ENCODE data around the gene ALX4. TPM values are rescaled to one million over a fixed set of nuclear protein-coding genes. Genes with fewer than 3 reads are reported as not detected.

ALX4 gene
- total RNA-seq, 1 experiment from 2014 or later: 9.9 TPM

DNA sequence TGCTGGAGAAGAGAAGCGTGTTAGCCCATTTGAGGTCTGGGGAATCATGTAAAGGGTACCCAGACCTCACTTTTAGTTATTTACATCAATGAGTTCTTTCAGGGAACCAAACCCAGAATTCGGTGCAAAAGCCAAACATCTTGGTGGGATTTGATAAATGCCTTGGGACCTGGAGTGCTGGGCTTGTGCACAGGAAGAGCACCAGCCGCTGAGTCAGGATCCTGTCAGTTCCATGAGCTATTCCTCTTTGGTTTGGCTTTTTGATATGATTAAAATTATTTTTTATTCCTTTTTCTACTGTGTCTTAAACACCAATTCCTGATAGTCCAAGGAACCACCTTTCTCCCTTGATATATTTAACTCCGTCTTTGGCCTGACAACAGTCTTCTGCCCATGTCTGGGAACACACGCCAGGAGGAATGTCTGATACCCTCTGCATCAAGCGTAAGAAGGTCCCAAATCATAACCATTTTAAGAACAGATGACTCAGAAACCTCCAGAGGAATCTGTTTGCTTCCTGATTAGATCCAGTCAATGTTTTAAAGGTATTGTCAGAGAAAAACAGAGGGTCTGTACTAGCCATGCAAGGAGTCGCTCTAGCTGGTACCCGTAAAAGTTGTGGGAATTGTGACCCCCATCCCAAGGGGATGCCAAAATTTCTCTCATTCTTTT is 65.2 kb downstream of the ALX4 start:
- peak; percentile 29 for DNase-seq (ENCODE audit: low read depth)

DNA sequence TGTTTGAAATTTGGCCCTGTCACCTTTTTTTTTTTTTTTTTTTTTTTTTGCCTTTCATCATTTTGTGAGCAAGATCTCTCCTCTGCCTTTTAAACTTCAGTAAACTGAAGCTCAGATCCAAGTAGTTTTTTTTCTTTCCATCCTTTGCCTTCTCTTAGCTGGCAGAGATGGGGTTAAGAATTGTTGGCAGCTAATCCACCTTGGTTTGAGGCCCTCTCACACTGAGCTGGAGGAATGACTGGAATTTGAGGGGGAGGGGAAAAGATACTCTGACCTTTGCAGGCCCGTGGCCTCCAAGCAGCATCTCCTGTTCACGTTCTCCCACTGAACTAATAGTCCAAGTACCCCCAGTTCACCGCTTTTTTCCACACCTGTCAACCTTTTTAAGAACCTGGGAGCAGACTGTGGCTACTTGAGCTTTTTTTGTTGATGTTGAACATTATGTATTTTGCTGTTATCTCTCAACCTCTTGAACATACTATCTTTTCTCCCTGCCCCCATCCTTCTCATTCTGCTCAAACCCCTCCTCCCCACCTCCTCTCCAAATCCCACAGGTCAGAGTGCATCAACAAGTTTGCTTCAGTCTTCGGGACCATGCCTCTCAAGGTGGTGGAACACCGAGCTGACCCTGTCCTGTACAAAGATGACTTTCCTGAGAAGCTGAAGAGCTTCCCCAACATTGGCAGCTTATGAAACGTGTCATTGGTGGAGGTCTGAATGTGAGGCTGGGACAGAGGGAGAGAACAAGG is 66.2 kb downstream of the ALX4 start:
- peak; percentile 78 for DNase-seq (ENCODE audit: low read depth)

DNA sequence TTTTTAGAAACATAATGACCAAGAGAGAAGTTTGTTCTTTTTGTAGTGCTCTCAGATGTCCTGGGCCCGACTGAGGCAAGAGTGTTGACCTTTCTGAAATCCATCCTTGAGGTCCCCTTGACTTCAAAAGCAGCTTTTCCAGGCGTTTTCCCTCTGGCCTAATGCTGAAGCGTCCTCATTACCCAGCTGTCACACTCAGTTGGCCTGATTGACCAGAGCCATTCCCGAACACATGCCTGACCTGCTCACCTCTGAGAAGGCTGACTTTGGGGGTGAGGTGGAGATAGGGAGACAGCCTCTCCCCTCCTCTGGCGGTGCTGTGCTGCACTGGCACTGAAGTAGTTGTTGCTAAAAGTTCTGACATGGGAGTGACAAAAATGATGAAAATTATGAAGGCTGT is 66.9 kb downstream of the ALX4 start:
- DNase-seq (ENCODE audit: low read depth): no peak

DNA sequence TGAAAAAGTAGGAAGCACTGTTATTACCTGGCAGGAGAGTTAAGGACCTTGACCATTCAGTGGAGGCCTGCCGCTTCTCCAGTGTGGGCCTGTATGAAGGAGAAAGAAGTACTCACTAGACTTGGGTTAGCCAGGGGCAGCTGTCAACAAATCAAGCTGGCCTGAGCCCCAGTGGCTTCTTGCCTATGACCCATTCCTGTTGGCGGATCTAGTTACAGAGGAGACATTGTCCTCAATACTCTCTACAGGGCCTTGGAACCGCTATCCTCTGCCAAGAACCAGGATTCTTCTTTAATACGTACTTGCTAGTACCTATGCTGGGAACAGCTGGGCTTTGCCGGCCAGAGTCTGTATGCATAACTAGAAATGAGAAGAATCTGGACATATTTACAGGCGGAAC is 68.1 kb downstream of the ALX4 start:
- no peak for DNase-seq (ENCODE audit: low read depth)

DNA sequence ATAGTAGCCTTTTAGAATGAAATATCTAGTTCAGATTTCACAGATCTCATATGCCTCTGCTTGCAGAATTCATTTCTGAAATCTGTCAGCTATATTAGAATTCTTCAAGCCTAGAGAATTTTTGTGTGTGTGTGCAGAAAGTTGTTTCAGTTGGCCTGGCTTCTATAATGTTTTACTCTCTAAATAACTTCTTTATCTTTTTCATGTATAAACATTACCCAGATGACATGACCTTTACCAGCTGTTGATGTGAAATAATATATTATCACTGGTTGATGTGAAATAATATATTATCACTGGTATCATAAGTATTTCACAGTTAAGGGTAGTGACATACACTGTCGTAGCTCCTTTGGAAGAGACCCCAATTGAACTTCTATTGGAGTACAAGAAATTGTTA is 72.8 kb downstream of the ALX4 start:
- no peak for DNase-seq (ENCODE audit: low read depth)

DNA sequence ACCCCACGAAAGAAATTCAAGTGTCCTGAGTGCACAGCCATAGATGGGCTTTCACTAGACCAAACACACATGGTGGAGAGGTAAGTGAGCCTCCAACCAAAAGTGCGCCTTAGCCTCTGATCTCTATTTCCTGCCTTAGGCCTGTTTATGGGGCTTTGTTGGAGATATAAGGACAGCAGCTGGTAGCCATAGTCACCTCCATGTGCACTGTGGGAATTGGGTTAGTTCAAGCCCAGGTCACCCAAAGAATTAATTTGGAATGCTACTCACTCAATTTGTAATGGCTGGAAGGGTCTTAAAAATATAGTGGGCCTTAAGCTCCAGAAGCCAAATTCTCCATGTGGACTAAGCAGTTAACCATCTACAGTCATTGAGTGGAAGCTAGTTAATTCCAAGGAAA is 73.6 kb downstream of the ALX4 start:
- DNase-seq (ENCODE audit: low read depth): no peak

DNA sequence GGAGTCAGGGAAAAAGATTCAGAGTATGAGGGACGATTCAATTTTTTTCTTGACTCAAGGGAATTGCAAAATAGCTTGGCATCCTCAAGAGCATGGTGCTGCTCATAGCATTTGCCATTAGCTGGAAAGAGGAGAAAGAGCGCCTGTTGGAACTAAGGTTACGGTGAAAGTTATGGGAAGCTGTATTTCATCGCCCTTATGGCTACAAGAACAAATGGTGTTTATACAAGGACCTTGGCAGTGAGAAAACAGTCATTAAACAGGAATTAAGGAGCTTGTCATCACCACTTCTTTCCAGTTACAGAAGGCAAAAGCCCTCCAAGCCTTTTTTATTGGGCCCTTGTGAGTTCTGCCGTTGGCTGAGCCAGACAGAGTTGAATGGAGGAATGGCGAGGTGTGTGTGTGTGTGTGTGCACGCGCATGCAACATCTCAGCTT is 74.2 kb downstream of the ALX4 start:
- DNase-seq (ENCODE audit: low read depth): no peak

DNA sequence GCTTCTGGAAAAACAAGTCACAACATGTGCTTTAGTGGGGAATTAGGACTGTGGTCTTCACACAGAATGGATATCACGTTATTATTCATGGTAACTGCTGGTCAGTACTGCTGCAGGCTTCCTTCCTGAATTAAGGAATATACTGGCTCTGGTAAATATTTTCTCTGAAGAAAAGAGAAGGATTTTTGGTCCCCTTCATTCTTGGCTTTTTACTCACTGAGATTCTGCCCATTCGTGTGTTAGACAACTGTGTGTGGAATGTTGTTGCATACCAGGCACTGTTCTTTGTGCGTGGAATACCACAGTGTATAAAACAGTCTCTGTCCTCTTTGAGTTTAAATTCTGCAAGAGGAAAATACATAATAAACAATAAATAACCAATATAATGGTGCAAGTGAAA is 80.3 kb downstream of the ALX4 start:
- no peak for DNase-seq (ENCODE audit: low read depth)

DNA sequence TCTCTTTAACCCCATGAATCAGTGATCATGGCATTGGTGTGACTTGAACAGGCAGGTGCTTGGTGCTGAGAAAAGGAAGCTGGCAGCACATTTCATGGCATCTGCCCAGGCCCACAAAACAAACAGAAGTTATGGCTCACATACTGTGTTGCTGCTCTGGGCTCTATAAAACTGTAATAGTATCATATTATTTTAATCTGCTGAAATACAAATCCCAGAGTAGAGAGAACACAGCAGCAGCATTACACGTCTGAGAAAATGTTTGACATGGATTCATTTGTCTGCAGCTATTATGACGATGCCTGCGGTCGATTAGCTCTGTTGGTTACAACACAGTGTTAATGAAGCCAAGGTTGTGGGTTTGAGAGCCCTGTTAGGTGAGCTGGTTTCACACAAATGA is 80.8 kb downstream of the ALX4 start:
- DNase-seq (ENCODE audit: low read depth): no peak

DNA sequence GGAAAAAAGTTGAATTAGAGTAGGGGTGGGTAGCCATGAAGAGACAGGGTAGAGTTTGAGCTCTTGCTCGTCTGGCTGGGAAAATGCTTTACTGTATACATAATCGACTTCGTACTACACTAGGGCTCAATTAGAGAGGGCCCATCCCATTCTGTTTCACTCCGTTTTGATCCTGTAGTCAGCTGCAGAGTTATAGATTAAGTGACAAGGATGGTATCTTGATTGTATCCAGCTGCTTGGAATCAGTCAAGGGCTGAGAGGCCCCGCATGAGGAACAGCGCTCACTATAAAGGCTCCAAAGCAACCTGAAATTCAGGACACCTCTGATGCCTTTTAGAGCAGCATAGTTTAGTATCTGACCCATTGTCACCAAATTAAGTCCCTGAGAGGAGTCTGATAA is 81.6 kb downstream of the ALX4 start:
- no peak for DNase-seq (ENCODE audit: low read depth)

DNA sequence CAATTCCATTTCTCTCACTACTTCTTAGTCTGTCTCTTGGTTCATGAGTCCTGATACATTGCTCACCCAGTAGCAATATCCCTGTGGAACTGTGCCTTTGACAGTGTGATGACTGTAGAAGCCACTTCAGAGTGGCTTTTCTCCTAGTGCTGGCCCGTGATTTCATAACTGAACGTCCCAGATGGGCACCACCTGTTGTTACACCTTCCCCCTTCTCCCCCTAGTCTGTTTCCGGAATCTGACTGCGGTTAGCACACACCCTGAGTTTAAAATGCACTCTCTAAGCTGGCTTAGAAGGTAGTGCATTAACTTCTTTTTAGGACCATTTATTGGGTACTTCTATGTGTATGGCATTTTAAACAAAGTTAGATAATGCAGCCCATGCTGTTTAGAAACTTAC is 83.0 kb downstream of the ALX4 start:
- DNase-seq (ENCODE audit: low read depth): no peak

DNA sequence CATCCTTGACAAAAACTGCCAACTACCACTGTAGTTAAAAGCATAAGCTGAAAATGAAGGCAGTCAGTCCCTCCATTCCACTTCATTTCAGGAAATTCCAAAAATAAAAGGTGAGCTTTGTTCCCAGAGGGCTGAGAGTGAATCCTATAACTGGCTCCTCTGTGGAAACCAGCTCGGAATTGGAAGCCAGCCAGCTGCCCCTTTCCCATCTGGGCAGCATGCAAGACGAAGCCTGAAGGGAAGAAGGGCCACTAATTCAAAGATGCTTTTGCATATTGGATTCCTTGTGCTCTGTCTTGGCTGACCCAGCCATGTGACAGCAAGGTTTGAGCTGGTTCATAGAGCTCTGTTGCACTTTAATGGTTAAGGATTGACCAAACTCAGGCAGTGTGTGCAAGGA is 83.4 kb downstream of the ALX4 start:
- DNase-seq (ENCODE audit: low read depth): no peak

DNA sequence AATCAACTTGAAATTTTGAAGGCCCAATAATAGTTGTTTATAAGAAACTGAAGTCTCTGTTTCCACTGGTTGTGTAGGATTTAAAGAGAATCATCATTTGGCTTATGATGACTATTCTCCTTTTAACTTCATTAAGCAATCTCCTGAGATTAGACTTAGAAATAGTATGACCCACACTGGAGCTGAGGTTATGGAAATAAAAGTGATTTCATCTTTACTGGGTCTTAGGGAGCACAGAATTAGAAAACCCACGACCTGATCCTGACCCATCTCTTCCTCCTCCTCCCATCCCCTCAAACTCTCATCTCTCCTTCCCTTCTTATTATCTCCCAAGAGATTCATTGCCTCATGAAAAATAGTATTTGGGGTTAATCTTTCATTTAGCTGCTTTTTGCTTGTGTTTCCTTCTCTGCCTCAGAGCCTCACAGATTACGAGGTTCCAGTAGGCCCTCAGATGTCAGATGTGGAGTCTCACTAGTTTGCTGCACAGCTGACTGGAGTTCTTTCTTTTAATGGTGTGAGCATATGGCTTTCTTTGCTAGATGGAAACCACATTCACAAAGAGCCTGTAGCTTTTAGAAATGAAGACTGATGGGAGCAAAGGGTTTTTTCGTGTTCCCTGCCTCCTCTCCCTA is 85.0 kb downstream of the ALX4 start:
- DNase-seq (ENCODE audit: low read depth): no peak

DNA sequence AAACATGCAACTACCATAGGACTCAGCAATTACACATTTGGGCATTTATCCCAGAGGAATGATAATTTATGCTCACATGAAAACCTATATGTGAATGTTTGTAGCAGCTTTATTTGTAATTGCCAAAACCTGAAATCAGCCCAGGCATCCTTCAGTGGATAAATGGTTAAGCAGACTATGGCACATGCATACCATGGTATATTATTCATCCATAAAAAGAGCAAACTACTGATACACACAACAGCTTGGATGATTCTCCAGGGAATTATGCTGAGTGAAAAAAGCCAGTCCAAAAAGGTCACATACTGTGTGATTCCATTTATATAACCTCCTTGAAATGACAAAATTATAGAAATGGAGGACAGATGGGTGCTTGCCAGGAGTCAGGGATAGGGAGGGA is 86.7 kb downstream of the ALX4 start:
- peak; percentile 25 for DNase-seq (ENCODE audit: low read depth)

DNA sequence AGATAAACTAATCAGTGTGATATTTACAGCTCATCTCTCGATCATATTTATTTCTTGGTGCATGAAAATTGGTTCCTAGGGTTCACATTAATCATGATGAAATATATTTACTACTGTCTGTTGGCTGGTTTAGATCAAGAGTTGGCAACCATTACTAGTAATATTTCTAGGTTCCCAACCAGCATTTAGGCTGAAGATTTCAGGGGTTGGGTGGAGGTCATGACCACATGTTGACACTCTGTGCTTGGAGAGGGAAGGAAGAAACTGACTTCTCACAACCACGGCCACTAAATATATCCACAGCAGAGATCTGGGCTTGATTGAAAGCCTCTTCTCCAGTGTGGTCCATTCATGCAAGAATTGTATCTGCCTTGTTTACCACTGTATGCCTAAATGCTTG is 87.9 kb downstream of the ALX4 start:
- no peak for DNase-seq (ENCODE audit: low read depth)

DNA sequence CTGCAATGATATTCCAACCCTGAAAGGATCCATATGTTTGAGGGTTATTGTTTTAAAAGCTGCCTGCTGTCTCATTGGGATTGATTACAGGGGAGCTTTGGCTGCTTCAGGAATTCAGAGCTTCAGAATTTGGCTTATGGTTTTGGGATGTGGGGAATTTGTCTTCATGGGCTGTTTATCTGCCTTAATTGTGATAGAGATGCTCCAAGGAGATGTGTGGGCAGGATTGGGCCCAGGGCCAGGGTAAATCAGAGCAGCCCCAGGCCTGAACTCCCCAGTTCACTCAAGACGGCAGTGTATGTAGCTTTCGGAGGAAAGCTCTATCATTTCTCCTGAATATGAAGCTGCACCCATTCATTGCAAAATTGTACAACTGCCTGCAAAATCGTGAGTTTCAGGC is 88.5 kb downstream of the ALX4 start:
- no peak for DNase-seq (ENCODE audit: low read depth)

DNA sequence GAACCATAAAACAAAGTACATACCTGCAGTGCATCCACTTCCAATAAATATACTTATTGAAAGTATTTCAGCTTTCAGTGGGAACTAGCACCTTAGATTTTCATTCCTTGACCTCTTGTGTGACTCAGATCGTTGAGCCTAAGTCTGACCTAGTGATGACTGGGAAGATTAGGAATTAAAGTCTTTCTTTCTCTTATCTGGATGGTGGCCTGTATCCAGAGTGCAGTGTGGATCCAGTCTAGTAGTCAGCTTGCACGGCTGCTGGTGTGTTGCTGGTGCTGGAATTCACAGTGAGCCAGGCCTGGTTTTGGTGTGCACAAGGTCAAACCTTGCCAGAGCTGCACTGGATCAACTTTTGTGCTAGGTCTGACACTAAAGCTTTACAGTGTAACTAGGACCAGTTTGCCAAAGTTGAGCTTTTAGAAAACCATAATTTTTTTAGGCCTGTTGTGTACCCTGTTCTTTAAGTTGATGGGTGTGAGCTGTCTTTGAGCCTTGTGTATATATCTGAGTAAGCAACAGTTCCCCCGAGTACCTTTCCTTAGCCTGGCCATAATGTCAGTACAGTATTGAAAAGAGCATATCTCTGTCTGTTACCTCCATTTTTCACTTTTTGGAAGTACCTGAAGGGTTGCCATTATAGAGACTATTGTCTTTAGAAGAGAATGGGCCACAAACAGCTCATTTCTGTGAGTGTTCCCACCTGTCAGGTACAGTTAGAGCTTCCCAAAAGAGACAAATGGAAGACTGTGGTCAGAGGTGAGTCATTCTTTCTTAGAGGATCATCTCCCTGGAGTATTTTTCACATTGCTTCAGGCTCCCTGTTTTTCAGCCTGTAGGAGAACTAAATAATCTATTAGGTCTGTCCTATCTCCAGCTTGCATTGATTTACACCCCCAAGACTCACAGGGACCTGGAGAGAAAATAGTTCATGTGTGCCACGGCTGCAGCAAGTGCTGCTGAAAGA is 89.8 kb downstream of the ALX4 start:
- peak; percentile 34 for DNase-seq (ENCODE audit: low read depth)

DNA sequence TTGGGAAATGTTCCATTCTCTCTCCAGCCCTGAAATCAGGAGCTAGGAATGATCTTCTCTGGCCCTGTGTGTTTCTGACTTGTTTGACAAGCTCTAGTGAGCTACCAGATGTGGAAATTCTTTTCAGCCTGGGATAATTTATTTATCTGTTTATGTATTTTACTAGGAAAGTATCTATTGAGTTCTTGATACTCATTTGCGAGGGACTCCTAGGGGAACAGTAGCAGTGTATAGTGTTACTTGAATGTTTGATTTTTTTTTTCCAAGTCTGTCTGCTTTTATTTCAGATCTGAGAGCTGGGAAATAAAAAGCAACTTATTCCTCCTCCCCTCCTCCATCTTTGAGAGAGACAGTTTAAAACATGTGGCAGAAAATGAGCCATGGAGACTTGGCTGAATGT is 92.5 kb downstream of the ALX4 start:
- DNase-seq (ENCODE audit: low read depth): no peak

DNA sequence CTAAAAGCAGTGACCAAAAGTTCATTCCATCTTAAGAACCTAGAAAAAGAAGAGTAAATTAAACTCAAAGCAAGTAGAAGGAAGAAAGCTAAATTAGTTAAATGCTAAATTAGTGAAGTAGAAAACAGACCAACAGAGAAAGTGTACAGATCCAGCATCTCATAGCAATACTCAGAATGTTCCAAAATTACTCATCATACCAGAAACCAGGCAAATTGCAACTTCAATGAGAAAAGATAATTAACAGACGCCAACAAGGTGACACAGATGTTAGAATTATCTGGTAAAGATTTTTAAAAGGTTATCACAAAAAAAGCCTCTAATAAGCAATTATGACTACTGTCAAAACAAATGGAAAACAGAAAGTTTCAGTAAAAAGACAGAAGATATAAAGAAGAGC is 96.8 kb downstream of the ALX4 start:
- DNase-seq (ENCODE audit: low read depth): no peak

DNA sequence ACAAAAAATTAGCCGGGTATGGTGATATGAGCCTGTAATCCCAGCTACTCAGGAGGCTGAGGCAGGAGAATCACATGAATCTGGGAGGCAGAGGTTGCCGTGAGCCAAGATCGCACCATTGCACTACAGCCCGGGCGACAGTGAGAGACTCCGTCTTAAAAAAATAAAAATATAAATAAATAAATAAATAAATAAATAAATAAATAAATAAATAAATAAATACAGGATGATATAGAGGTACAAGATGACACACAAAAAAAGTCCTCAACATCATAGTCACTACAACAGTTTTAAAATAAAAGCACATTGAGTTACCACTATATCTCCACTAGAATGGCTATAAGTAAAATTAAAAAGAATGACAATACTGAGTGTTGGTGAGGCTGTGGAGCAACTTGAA is 97.8 kb downstream of the ALX4 start:
- no peak for DNase-seq (ENCODE audit: low read depth)

Measured in M059J (cell line).